Uterus (tissue), 2 donors: ENCODE results near the gene EGFL8.
"Not testable (repeated sequence)": the region's sequence is repeated elsewhere in the genome, so short reads cannot be mapped to it uniquely, and the experiment has no call there.

Source experiments
- CTCF ChIP-seq, 4 experiments: fragments of 200-600 bp in 2 of 4; fragments of 450-650 bp in 2 of 4; sonication (generic) in 2 of 4; IDR thresholded peaks; one replicate each; pipeline ENCODE4 v1.5.1; 2016 to 2019; ENCODE audit warnings: antibody characterized with exemption in 4 of 4, mild to moderate bottlenecking in 2 of 4, moderate library complexity in 1 of 4
- POLR2A ChIP-seq, 2 donors: fragments of 450-650 bp; IDR thresholded peaks; one replicate each; pipeline ENCODE4 v1.6.1; 2016; ENCODE audit warnings: antibody characterized with exemption in 2 of 2, mild to moderate bottlenecking in 1 of 2, moderate library complexity in 1 of 2

GRCh38 chr6:32187725-32188380 lies 23.5 kb downstream of the EGFL8 start:
- not testable (repeated sequence) for TF ChIP-seq CTCF, POLR2A (IDR thresholded peaks at IDR 0.05)
